Muscle of back (tissue), 13 donors: ENCODE data around the gene RSPH6A. TPM values are rescaled to one million over a fixed set of nuclear protein-coding genes. Genes with fewer than 3 reads are reported as not detected.

Experiments
- DNase-seq, 3 donors: peaks; one replicate each; pipeline versions ENCODE4 v3.0.0 to v3.0.0-alpha.2; 2013
- long read RNA-seq, 9 donors: transcript quantifications; one replicate each; lab custom pipeline, GENCODE V29; 2026
- polyA plus RNA-seq, 10 donors: library from polyadenylated mRNA; unstranded; fragments of 120-200 nt; gene quantifications; one replicate each; pipeline ENCODE4 v1.2.1, GENCODE V29; 2013; ENCODE audit not compliant: insufficient read length in 10 of 10

The RSPH6A gene
- not detected for polyA plus RNA-seq
- long read RNA-seq, donor 1 = 0 reads
- long read RNA-seq, donor 2 = 0 reads
- long read RNA-seq, donor 3 = 0 reads
- long read RNA-seq, donor 4 = 0 reads
- long read RNA-seq, donor 5 = 0 reads
- long read RNA-seq, donor 6 = 0 reads
- long read RNA-seq, donor 7 = 0 reads
- long read RNA-seq, donor 8 = 0 reads
- long read RNA-seq, donor 9 = 0 reads

DNA sequence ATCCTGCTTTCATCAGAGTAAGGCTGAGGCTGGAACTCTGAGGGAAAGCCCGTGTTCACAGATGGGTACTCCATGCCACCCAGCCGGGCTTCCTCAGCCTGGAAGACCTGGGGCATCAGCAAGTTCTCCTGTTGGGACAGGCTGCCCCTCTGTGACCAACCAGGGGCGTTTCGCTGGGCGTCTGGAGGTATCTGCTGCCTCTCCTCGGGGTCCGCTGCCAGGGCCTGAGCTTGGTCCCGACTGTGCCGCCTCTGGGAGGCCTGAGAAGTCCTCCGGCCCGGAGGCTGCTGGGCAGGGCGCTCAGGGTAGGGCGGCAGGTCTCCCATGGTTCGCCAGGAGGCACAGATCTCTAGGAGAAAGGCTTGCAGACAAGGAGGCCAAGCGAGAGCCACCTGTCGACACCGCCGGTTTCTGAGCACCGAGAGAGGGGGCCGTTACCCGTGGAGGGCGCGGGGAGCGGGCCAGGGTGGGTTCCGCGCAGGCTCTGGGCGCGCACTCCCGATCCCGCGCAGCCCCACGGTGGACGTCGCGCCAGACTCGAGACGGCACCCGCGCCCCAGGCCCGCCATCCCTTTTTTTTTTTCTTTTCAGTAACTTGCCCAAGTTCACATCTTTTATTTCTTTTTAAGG is at the start of gene RSPH6A:
Gene RSPH6A, minus strand, starts transcription at position 458 of the 630 bp plus-strand sequence. Its CDS starts 132 bp downstream, at position 326.
- DNase-seq = peak in 1 of 3 donors; percentile 36

DNA sequence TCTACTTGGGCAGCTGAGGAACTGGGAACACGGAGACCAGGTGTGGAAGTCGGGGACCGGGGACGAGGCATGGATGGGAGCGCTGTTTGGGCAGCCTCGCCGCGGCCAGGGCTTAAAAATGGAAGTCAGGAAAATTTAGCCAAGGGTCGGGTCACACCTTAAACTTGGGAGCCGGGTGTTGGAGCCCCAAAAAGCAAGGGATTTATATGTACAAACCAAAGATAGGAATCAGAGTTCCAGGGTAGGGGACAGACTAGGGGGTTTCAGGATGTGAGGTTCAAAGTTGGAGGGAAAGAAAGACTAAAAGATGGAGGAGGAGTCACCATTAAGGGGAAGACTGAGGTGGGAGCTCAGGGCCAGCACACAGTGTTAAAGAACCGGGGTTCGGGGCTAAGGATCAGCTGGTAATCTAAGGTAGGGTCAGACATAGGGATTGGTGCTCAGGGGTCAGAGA is 49.5 kb upstream of the RSPH6A start:
- no peak for DNase-seq

DNA sequence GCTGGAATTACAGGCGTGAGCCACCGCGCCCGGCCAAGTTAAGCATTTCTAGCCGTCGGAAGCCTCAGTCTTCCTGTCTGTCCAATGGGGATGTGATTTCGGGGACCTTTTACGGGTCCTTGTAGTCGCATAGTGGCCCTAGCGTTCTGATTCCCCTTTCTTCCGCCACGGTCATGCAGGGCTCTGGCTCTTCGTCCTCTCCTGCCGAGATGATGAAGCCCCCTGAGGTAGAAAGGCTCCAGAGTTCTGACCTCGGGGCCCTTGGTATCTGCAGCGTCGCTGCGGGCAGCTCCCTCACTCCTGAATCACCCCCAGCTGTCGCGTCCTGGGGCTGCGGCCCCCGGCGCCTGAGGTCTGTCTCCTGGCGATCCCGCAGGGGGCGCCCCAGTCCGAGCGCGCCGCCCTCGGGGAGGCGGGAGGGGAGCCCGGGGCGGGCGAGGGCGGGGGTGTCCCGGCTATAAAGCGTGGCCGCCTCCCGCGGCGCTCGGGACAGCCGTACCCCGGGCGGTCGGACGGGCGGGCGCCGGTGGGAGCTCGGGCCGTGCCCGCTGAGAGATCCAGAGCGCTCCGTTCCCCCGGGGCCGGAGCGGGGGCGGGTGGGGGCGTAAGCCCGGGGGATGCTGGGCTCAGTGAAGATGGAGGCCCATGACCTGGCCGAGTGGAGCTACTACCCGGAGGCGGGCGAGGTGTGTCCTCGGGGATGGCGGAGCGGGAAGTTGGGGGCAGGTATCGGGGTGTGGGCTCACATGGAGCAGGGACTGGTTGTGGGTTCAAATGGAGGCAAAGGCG is 48.9 kb upstream of the RSPH6A start, which contains the start of gene FOXA3:
Gene FOXA3, plus strand, starts transcription at position 487 of the 789 bp plus-strand sequence. Its CDS starts 131 bp downstream, at position 618.
- DNase-seq = no peak

- no peak for DNase-seq
Measured at GRCh38 chr19:45863335-45863839, 48.3 kb upstream of the RSPH6A start.

GRCh38 chr19:45862564-45863334 is 47.6 kb upstream of the RSPH6A start, which contains the start of gene SYMPK:
Gene SYMPK (minus strand): TSS chr19:45863147. CDS start chr19:45854495, 8,652 bp downstream.
- DNase-seq = peak; percentile 99 to 100 (median 99)

GRCh38 chr19:45862271-45862563 is 47.1 kb upstream of the RSPH6A start:
- DNase-seq = no peak

GRCh38 chr19:45860359-45861259 is 45.5 kb upstream of the RSPH6A start:
- DNase-seq = no peak

- DNase-seq = no peak
Measured at GRCh38 chr19:45854167-45854778, 39.2 kb upstream of the RSPH6A start.

DNA sequence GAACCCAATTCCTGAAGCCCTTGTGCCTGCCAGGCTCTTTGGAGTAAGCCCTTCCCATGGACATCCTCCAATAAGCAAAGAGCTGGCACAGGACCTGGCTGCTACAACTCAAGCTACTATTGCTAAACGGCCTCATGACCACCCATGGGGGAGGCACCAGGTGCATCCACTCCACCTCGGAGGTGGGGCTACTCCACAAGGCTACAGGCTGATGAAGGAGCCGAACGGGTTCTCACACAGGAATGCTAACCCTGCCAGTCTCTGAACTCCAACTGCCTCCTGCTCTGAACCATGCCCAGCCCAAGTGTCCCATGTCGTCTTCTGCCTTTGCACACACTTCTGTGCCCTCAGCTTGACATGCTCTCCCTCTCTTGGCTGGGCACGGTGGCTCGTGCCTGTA is 37.9 kb upstream of the RSPH6A start:
- no peak for DNase-seq

- no peak for DNase-seq
Measured at GRCh38 chr19:45852145-45852750, 37.1 kb upstream of the RSPH6A start.

GRCh38 chr19:45848922-45849321 is 33.8 kb upstream of the RSPH6A start:
- no peak for DNase-seq

DNA sequence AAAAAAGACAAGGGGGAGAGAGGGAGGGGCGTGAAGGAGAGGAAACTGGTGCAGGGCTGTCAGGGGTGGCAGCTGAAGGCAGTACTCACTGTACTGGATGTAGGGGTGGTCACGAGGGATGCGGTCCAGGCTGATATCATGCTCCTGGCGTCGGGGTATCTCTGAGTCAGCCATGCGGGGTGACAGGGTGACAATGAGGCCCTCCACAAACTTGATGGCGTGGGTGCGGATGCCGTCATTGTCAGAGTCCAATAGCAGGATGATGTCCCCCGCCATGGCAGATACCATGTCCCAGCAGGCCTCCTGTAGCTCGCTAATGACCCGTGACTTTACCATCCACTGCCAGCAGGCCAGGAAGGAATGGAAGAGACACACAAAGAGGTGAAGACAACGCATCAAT is 32.6 kb upstream of the RSPH6A start:
- no peak for DNase-seq

- no peak for DNase-seq
Measured at GRCh38 chr19:45842198-45842597, 27.1 kb upstream of the RSPH6A start.

DNA sequence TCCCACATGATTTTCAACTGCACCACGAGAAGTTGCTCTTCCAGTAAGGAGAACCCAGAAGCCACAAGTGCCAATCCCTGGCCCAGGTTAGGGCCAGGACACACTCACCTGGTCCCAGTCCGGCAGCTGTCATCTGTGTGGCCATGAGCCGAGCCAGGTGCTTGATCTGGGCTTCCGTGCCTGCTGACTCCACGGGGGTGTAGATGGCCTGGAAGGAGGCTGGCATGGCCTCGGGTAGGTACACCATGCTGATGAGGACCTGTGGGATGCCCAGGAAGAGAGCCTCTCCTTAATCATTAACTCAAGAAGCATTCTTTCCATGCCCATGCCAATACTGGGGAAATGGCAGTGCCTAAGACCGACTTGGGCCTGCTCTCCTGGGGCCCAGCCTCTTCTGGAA is 19.9 kb upstream of the RSPH6A start:
- DNase-seq = no peak

DNA sequence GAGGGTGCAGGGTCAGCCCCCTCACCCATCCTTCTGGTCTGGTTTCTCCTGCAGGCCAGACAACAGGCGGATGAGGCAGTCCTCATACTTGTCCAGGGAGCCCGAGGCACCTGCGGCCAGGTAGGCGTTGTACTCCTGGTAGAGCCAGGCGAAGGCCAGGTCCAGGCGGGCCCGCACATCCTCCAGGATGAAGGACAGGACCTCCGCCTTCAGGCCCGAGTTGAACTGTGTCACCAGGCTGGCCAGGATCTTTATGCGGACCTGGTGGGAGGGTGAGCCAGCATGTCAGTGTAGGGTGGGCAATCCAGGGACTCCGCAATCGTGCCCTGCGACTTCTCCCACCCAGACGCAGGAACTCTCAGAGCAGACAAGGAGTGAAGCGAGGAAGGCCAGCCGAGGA is 13.8 kb upstream of the RSPH6A start:
- DNase-seq = no peak

- no peak for DNase-seq
Measured at GRCh38 chr19:45828523-45828922, 13.4 kb upstream of the RSPH6A start.

DNA sequence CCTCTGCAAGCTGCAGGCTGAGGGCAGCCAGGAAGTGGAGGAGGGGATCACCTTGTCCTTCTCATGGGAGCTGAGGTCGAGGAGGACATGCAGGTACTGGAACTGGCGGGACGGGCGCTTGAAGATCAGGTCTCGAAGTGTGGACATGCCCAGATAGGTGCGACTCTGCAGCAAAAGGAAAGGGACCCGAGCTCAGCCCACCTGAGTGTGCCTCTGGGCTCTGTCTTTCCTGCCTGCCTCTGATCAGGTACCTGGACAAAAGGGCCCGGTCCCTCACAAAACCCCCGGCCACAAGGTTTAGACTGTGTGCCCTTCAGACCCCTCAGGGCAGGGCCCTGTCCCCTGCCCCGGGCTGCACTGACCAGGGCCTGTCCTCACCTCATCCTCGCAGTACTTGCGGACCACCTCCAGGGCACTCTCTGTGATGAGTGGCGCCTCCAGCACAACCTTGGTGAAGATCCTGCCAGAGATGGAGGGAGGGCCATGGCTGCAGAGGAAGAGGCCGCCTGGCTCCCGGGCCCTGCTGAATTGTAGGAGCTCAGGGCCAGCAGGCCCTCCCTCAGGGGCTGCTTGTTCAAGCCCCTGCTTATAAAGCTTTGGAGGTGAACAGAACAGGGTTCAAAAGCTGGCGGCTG is 12.5 kb upstream of the RSPH6A start:
- no peak for DNase-seq

DNA sequence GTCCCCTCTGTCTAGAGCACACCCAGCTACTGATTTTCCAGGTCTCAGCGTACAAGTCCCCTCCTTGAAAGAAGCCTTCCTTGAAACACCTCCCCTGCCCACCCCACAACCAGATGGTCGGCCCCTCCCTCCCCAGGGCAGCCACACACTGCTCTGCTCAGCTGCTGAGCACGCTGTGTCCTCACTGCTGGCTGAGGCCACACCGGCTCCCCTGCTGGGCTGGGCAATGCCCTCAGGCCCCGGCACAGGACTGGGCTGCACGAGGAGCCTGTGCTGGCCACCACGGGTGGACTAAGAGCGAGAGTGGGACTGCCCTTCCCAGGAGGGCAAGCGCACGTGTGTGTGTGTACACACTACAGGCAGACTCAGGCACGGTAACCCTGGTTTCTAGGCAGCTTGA is 11.8 kb upstream of the RSPH6A start:
- DNase-seq = no peak
